Prostate gland (tissue), 2 donors: ENCODE results near the gene PANX3. TPM values are rescaled to one million over a fixed set of nuclear protein-coding genes. Genes with fewer than 3 reads are reported as not detected.

Source experiments
- DNase-seq: peaks from one replicate; pipeline ENCODE4 v3.0.0-alpha.2; 2019; ENCODE audit warnings: low spot score
- H3K27ac ChIP-seq, 2 donors: fragments of 200-600 bp; sonication (generic); 2 replicates each; pipeline ENCODE4 v1.5.1; 2017 to 2019
- H3K27me3 ChIP-seq: fragments of 200-600 bp; sonication (generic); replicated peaks from 2 replicates; pipeline ENCODE4 v1.5.1; 2019; ENCODE audit not compliant: insufficient read depth
- H3K36me3 ChIP-seq, 2 donors: fragments of 200-600 bp; sonication (generic); 1 replicate in 1 of 2; 2 replicates in 1 of 2; pipeline versions ENCODE4 v1.5.1 to v1.8.1; 2017 to 2019
- H3K4me1 ChIP-seq: fragments of 200-600 bp; sonication (generic); replicated peaks from 2 replicates; pipeline ENCODE4 v1.5.1; 2019
- H3K4me3 ChIP-seq, 2 donors: fragments of 200-600 bp; sonication (generic); 2 replicates each; pipeline ENCODE4 v1.5.1; 2017 to 2019
- H3K9me3 ChIP-seq: fragments of 200-600 bp; sonication (generic); 2 replicates; pipeline ENCODE4 v1.5.1; 2017
- POLR2A ChIP-seq: fragments of 450-650 bp; IDR thresholded peaks from one replicate; pipeline ENCODE4 v1.6.1; 2016; ENCODE audit warnings: antibody characterized with exemption, mild to moderate bottlenecking
- POLR2AphosphoS5 ChIP-seq: sonication (generic); formaldehyde crosslinking; IDR thresholded peaks from one replicate; pipeline ENCODE4 v1.6.1; 2017; ENCODE audit warnings: antibody characterized with exemption
- WGBS: methylation state at CpG from one replicate; pipeline ENCODE4 v1.1.5; 2018; 5-methylcytosine and 5-hydroxymethylcytosine counted together
- intact Hi-C: fragments of 100-400 bp; cut with DNase I; formaldehyde crosslinking; loops from one replicate; pipeline ENCODE4 v1.14.2; 2022
- total RNA-seq, 2 donors: library from RNA; depleted of rRNA; stranded (reverse); fragments of >200 nt; gene quantifications; one replicate each; pipeline ENCODE4 v1.1.0, GENCODE V29; 2016
- TF ChIP-seq, protein P1 (sequence below), 4 experiments: fragments of 200-600 bp in 2 of 4; fragments of 450-650 bp in 2 of 4; sonication (generic) in 2 of 4; IDR thresholded peaks; 1 replicate in 3 of 4; 2 replicates in 1 of 4; pipeline ENCODE4 v1.5.1; 2016 to 2019; ENCODE audit warnings: antibody characterized with exemption in 4 of 4, mild to moderate bottlenecking in 2 of 4, moderate library complexity in 2 of 4

Gene PANX3
- total RNA-seq, 2 donors from 2014 or later, result not detected

GRCh38 chr11:124635932-124636331, 24.7 kb downstream of the PANX3 start:
- H3K4me1 ChIP-seq, result no peaks in the 10 kb centered on the region
- no peak overlapping the region for H3K4me3 ChIP-seq
- H3K27me3 ChIP-seq, result no peaks in the 10 kb centered on the region
- no peak for DNase-seq
- intact Hi-C loops, result no loop called here
- no peak overlapping the region for H3K27ac ChIP-seq
- WGBS, result 70% methylated on average over 3 of the region's 3 CpGs
- H3K9me3 ChIP-seq, result no peaks in the 10 kb centered on the region
- TF ChIP-seq POLR2AphosphoS5, result no peak
- TF ChIP-seq, protein P1, sequence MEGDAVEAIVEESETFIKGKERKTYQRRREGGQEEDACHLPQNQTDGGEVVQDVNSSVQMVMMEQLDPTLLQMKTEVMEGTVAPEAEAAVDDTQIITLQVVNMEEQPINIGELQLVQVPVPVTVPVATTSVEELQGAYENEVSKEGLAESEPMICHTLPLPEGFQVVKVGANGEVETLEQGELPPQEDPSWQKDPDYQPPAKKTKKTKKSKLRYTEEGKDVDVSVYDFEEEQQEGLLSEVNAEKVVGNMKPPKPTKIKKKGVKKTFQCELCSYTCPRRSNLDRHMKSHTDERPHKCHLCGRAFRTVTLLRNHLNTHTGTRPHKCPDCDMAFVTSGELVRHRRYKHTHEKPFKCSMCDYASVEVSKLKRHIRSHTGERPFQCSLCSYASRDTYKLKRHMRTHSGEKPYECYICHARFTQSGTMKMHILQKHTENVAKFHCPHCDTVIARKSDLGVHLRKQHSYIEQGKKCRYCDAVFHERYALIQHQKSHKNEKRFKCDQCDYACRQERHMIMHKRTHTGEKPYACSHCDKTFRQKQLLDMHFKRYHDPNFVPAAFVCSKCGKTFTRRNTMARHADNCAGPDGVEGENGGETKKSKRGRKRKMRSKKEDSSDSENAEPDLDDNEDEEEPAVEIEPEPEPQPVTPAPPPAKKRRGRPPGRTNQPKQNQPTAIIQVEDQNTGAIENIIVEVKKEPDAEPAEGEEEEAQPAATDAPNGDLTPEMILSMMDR (IDR thresholded peaks at IDR 0.05), result no peak
- H3K36me3 ChIP-seq, result peaks cover under 1 to 2% of the 10 kb centered on the region in 2 donors

DNA sequence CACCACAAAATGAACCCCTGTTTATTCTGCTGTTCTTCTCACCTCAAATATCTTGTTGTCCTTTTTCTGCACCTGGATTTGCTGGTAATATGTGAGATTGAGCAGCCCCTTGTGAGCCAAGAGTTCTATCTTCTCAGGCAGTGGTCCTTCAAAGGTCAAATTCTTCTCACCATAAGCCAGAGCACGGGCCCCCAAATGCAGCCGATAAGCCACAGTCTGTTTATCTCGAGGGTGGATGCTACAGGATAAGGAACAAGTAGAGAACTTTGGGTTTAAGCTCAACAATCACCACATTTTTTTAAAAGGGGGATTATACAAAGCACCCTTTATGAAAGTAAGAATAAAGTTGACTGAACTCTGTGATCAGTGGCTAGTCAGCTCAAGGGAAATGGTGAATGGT, 27.3 kb downstream of the PANX3 start:
- no peak overlapping the region for H3K27ac ChIP-seq
- no peaks in the 10 kb centered on the region for H3K36me3 ChIP-seq
- TF ChIP-seq POLR2AphosphoS5 (no peak), POLR2A (no peak)
- TF ChIP-seq, protein P1 (IDR thresholded peaks at IDR 0.05), result no peak
- 90% methylated on average over 3 of the region's 3 CpGs for WGBS
- DNase-seq, result no peak
- H3K27me3 ChIP-seq, result no peaks in the 10 kb centered on the region
- H3K4me3 ChIP-seq, result no peak overlapping the region
- H3K9me3 ChIP-seq, result no peaks in the 10 kb centered on the region
- intact Hi-C loops, result no loop called here
- no peaks in the 10 kb centered on the region for H3K4me1 ChIP-seq

DNA sequence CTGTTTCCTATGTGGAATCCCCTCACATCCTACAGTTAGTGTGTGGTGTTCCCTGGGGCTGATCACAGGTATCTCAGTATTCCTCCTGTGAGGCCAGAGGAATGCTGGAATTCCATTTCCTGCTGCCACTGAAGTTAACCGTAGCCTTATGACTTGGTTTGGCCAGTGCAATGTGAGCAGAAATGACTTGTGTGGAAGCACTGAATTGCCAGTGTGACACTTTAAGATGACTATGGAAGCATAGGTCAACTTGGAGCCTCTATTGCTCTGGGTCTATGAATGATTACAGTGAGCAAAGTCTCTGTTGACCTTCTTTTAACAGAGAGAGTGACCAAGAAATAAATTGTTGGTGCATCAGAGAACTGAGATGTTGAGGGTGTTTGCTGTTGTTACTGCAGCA, 28.0 kb downstream of the PANX3 start:
- no peaks in the 10 kb centered on the region for H3K27me3 ChIP-seq
- intact Hi-C loops, result no loop called here
- H3K36me3 ChIP-seq, result no peaks in the 10 kb centered on the region
- TF ChIP-seq POLR2A (no peak), POLR2AphosphoS5 (no peak)
- TF ChIP-seq, protein P1 (IDR thresholded peaks at IDR 0.05), result no peak
- no peak overlapping the region for H3K27ac ChIP-seq
- no peaks in the 10 kb centered on the region for H3K4me1 ChIP-seq
- no peak for DNase-seq
- no peak overlapping the region for H3K4me3 ChIP-seq
- no peaks in the 10 kb centered on the region for H3K9me3 ChIP-seq
- 90% methylated on average over 1 of the region's 1 CpG for WGBS

- H3K27ac ChIP-seq, result no peak overlapping the region
These were observed 29.4 kb downstream of the PANX3 start for GRCh38 chr11:124640666-124641065.

GRCh38 chr11:124642628-124643027, 31.4 kb downstream of the PANX3 start:
- TF ChIP-seq, protein P1 (IDR thresholded peaks at IDR 0.05), result no peak
- TF ChIP-seq POLR2AphosphoS5 (no peak), POLR2A (no peak)
- intact Hi-C loops, result no loop called here
- H3K27me3 ChIP-seq, result no peaks in the 10 kb centered on the region
- 98% methylated on average over 3 of the region's 3 CpGs for WGBS
- no peak for DNase-seq
- H3K4me3 ChIP-seq, result no peak overlapping the region
- no peaks in the 10 kb centered on the region for H3K4me1 ChIP-seq
- no peak overlapping the region for H3K27ac ChIP-seq
- H3K9me3 ChIP-seq, result no peaks in the 10 kb centered on the region
- H3K36me3 ChIP-seq, result no peaks in the 10 kb centered on the region

More at GRCh38 chr11:124640666-124641065, 29.4 kb downstream of the PANX3 start:
- H3K9me3 ChIP-seq, result no peaks in the 10 kb centered on the region
- H3K4me3 ChIP-seq, result no peak overlapping the region
- no peak for DNase-seq
- intact Hi-C loops, result no loop called here
- 85% methylated on average over 5 of the region's 5 CpGs for WGBS
- TF ChIP-seq, protein P1 (IDR thresholded peaks at IDR 0.05), result no peak
- no peak for TF ChIP-seq POLR2A
- H3K4me1 ChIP-seq, result no peaks in the 10 kb centered on the region
- H3K36me3 ChIP-seq, result no peaks in the 10 kb centered on the region
- H3K27me3 ChIP-seq, result no peaks in the 10 kb centered on the region
